Fibroblast of skin of left quadriceps (primary cell): ENCODE measurements around the gene GPR146.
A peak's percentile ranks its signal among the peaks of the same experiment; 100 is the strongest.

Experiments used
- DNase-seq, 2 experiments: peaks; one replicate each; pipeline ENCODE4 v3.0.0-alpha.2; 2013; ENCODE audit warnings: low read depth in 2 of 2

The GPR146 gene

GRCh38 chr7:1076184-1077072 lies 32.1 kb downstream of the GPR146 start:
- DNase-seq, result no peak

GRCh38 chr7:1078519-1078918 lies 34.2 kb downstream of the GPR146 start:
- DNase-seq, result no peak

- no peak for DNase-seq
Measured at GRCh38 chr7:1078985-1079384, 34.6 kb downstream of the GPR146 start.

GRCh38 chr7:1079546-1079945 lies 35.2 kb downstream of the GPR146 start:
- DNase-seq, result no peak

- no peak for DNase-seq
Measured at GRCh38 chr7:1080252-1080920, 36.0 kb downstream of the GPR146 start.

- DNase-seq, result no peak
Measured at GRCh38 chr7:1080921-1081255, 36.5 kb downstream of the GPR146 start.

GRCh38 chr7:1081336-1081735 lies 37.0 kb downstream of the GPR146 start:
- no peak for DNase-seq

- no peak for DNase-seq
Measured at GRCh38 chr7:1081931-1082401, 37.6 kb downstream of the GPR146 start.

GRCh38 chr7:1083729-1084657 lies 39.6 kb downstream of the GPR146 start:
- no peak for DNase-seq

GRCh38 chr7:1085266-1085665 lies 40.9 kb downstream of the GPR146 start:
- DNase-seq, result no peak

- DNase-seq, result no peak
Measured at GRCh38 chr7:1085910-1086421, 41.6 kb downstream of the GPR146 start.

GRCh38 chr7:1086588-1087464 lies 42.5 kb downstream of the GPR146 start:
- no peak for DNase-seq

GRCh38 chr7:1087465-1087814 lies 43.1 kb downstream of the GPR146 start:
- DNase-seq, result peak; percentile 32 to 38

GRCh38 chr7:1087952-1088920 lies 43.9 kb downstream of the GPR146 start, which contains the start of gene GPER1:
GPER1 (plus strand) TSS chr7:1088113; CDS start chr7:1091729, 3,616 bp downstream.
- DNase-seq, result no peak

GRCh38 chr7:1090236-1090635 lies 45.9 kb downstream of the GPR146 start:
- DNase-seq, result no peak

GRCh38 chr7:1090686-1091643 lies 46.6 kb downstream of the GPR146 start:
- DNase-seq, result no peak

GRCh38 chr7:1091644-1092027 lies 47.3 kb downstream of the GPR146 start:
- no peak for DNase-seq

GRCh38 chr7:1092161-1092632 lies 47.9 kb downstream of the GPR146 start:
- DNase-seq, result no peak
